ENCODE measurements around the gene VSTM4. TPM values are rescaled to one million over a fixed set of nuclear protein-coding genes. Genes with fewer than 3 reads are reported as not detected.
A peak's percentile ranks its signal among the peaks of the same experiment; 100 is the strongest.

Gene VSTM4
- total and polyA plus RNA-seq, 2 of the 4 experiments (the other 2 are of a cell fraction), result 2.4 to 2.9 TPM

GRCh38 chr10:49139846-49140195 is 24.5 kb upstream of the VSTM4 start:
- dilution Hi-C loops (cut with HindIII; ENCODE audit: low sequenced_read_pairs, unreplicated experiment), result no loop called here
- TF ChIP-seq MAFK (IDR thresholded peaks at IDR 0.05; ENCODE audit: low read depth, low read length) (peak; percentile 1; the same call in 1 of the 2 replicates), SMC3 (IDR thresholded peaks at IDR 0.05; ENCODE audit: low read depth, low read length) (0 out of 2 replicates have a peak, but pooled peaks have one; percentile 20), RAD21 (IDR thresholded peaks at IDR 0.05; ENCODE audit: low read length) (peak; percentile 25; the same call in 1 of the 2 replicates), MAZ (IDR thresholded peaks at IDR 0.05; ENCODE audit: borderline replicate concordance, low read depth, low read length) (0 out of 2 replicates have a peak, but pooled peaks have one; percentile 21), BHLHE40 (IDR thresholded peaks at IDR 0.05; ENCODE audit: low read depth, low read length) (peak; percentile 79), CEBPB (IDR thresholded peaks at IDR 0.05; ENCODE audit: low read depth, low read length) (no peak), NFE2L2 (IDR thresholded peaks at IDR 0.05; ENCODE audit: low read depth, low read length) (no peak), CTCF (conservative IDR thresholded peaks at IDR 0.05; ENCODE audit: low read depth, low read length) (no peak), FOS (IDR thresholded peaks at IDR 0.05; ENCODE audit: low read depth, low read length) (peak; percentile 99)
- POLR2A ChIA-PET (ENCODE audit: unreplicated experiment), result no interaction called here

More at GRCh38 chr10:49139846-49140195, 24.5 kb upstream of the VSTM4 start:
- Histone ChIP-seq H3K27ac (ENCODE audit: insufficient read depth, low read length) (peak overlapping the region; percentile 89), H3K36me3 (ENCODE audit: control insufficient read depth, insufficient read depth, low read length) (no peaks in the 10 kb centered on the region), H3K4me2 (ENCODE audit: low read depth, low read length) (peak overlapping the region; percentile 66), H3K79me1 (ENCODE audit: low read depth in 1 of 2, low read length in 2 of 2) (no peaks in the 10 kb centered on the region), H2BK15ac (ENCODE audit: low read depth, low read length) (peak overlapping the region; percentile 97; the same call in 1 of the 3 replicates), H3K9me1 (ENCODE audit: insufficient read depth, low read length) (peaks cover 31% of the 10 kb centered on the region), H2BK5ac (ENCODE audit: low read depth, low read length, poor library complexity, severe bottlenecking) (peak overlapping the region; percentile 93), H3K23ac (ENCODE audit: low read depth, low read length) (peak overlapping the region; percentile 95), H3K4me1 (ENCODE audit: control insufficient read depth, insufficient read depth, low read length) (peaks cover 46% of the 10 kb centered on the region), H4K91ac (ENCODE audit: insufficient read depth, low read depth, low read length) (peak overlapping the region; percentile 94), H3K4me3 (ENCODE audit: insufficient read depth, low read depth, low read length) (no peak overlapping the region), H3K18ac (ENCODE audit: low read depth, low read length) (peak overlapping the region; percentile 63), H4K20me1 (ENCODE audit: insufficient read depth, low read length) (peaks cover 13% of the 10 kb centered on the region; the same call in 1 of the 2 replicates), H3K56ac (ENCODE audit: extremely low read depth, insufficient read depth, low read length) (peak overlapping the region; percentile 57; the same call in 1 of the 2 replicates), H3K14ac (replicated peaks; ENCODE audit: low read depth, low read length) (peak overlapping the region; percentile 66), H2BK120ac (ENCODE audit: low read depth, low read length) (peak overlapping the region; percentile 99), H3K27me3 (ENCODE audit: control insufficient read depth, insufficient read depth, low read length) (0 out of 2 replicates have a peak, but pooled peaks cover 3% of the 10 kb centered on the region), H3K9me3 (ENCODE audit: control insufficient read depth, insufficient read depth, low read length) (no peaks in the 10 kb centered on the region), H4K8ac (ENCODE audit: low read depth in 2 of 2, low read length in 2 of 2) (peak overlapping the region; percentile 29 to 89; a peak in 2 of 4 replicates), H4K5ac (ENCODE audit: low read depth, low read length) (peak overlapping the region; percentile 58), H2AFZ (replicated peaks; ENCODE audit: low read length, poor library complexity) (peak overlapping the region; percentile 12), H2AK5ac (ENCODE audit: low read depth, low read length) (peak overlapping the region; percentile 65), H3K4ac (ENCODE audit: low read depth, low read length) (peak overlapping the region; percentile 99), H3K9ac (ENCODE audit: low read depth, low read length) (no peak overlapping the region; the same call in 1 of the 2 replicates), H2BK20ac (ENCODE audit: low read depth, low read length) (peak overlapping the region; percentile 98), H2AK9ac (replicated peaks; ENCODE audit: low read depth, low read length, poor library complexity) (no peak overlapping the region)
- no CpG with 5 or more reads among the region's 4 CpGs for WGBS, 2 experiments (ENCODE audit: extremely low coverage in 2 of 2, insufficient read length in 1 of 2)
- in situ Hi-C loops (cut with MboI; ENCODE audit: low sequenced_read_pairs) (no loop called here), intact Hi-C loops (cut with micrococcal nuclease) (no loop called here)
- BruUV-seq (replicated peaks), result no TSS peak
- CTCF ChIA-PET, result interaction anchor here (1.2 to 1.4 kb wide), 2 partner anchors 11 to 93 kb away, joined by 3 to 4 read pairs; no protein-coding TSS in a partner anchor
- DNase-seq (peak; percentile 99), ATAC-seq (ENCODE audit: low read depth) (peak; percentile 49)
